ENCODE measurements around the gene OPCML. TPM values are rescaled to one million over a fixed set of nuclear protein-coding genes. Genes with fewer than 3 reads are reported as not detected.

OPCML gene
- total RNA-seq, 1 experiment from 2014 or later, result not detected

DNA sequence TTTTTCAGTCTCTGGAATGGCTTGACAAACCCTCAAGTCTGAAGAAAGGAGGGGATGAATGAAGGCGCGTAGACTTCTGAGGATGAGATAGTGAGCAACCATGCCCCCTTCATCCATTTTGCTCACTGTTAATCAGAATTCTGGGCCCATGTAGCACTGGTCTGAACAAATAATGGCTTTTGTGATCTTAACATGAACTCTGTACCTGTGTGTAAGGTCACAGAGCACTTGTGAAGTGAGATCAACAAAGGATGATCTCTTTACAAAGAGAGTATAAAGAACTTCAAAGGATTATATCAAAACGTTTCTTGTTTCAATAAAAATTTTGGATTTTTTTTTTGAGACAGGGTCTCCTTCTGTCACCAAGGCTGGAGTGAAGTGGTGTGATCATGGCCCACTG lies 976.7 kb downstream of the OPCML start:
- no peak for DNase-seq
- Histone ChIP-seq H3K4me1 (replicated peaks; ENCODE audit: insufficient read depth) (no peaks in the 10 kb centered on the region), H3K36me3 (ENCODE audit: low read depth) (no peaks in the 10 kb centered on the region), H3K9me2 (ENCODE audit: insufficient read depth) (no peaks in the 10 kb centered on the region), H3K9me3 (ENCODE audit: insufficient read depth, low read depth) (no peaks in the 10 kb centered on the region), H3K4me2 (no peak overlapping the region), H2AFZ (no peak overlapping the region), H3K27me3 (ENCODE audit: insufficient read depth, low read depth) (no peaks in the 10 kb centered on the region), H3K79me2 (ENCODE audit: low read depth) (no peaks in the 10 kb centered on the region), H3K27ac (no peak overlapping the region), H4K20me1 (ENCODE audit: insufficient read depth) (no peaks in the 10 kb centered on the region; the same call in 1 of the 2 replicates), H3K4me3 (no peak overlapping the region), H3F3A (ENCODE audit: insufficient read depth, low read depth) (no peaks in the 10 kb centered on the region)
- ChIA-PET CTCF (no interaction called here), POLR2A (ENCODE audit: unreplicated experiment) (no interaction called here)
- intact Hi-C loops (cut with micrococcal nuclease; ENCODE audit: unreplicated experiment), result no loop called here
- no TSS peak for BruUV-seq (replicated peaks)
- no peak for TF ChIP-seq EZH2 (IDR thresholded peaks at IDR 0.05; ENCODE audit: low read depth)
- TF ChIP-seq, protein P1, sequence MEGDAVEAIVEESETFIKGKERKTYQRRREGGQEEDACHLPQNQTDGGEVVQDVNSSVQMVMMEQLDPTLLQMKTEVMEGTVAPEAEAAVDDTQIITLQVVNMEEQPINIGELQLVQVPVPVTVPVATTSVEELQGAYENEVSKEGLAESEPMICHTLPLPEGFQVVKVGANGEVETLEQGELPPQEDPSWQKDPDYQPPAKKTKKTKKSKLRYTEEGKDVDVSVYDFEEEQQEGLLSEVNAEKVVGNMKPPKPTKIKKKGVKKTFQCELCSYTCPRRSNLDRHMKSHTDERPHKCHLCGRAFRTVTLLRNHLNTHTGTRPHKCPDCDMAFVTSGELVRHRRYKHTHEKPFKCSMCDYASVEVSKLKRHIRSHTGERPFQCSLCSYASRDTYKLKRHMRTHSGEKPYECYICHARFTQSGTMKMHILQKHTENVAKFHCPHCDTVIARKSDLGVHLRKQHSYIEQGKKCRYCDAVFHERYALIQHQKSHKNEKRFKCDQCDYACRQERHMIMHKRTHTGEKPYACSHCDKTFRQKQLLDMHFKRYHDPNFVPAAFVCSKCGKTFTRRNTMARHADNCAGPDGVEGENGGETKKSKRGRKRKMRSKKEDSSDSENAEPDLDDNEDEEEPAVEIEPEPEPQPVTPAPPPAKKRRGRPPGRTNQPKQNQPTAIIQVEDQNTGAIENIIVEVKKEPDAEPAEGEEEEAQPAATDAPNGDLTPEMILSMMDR (conservative IDR thresholded peaks at IDR 0.05), result no peak

DNA sequence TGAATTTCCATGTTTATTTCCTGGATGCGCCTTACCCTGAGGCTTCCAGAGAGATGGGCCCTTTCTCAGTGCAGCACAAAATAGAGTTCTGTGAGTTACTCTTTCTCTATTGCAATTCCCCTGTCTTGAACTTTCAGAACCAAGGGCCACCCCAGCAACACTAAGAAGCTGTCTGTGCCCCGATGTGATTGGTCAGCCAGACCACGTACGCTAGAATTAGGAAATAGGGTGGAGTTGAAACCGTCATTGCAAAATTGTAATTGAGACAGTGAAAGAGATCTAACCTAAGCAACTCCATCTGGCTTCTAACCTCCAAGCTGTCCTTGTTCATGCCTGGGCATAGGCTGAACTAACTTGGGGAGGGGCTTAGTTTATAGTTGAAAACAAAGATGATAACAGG lies 981.3 kb downstream of the OPCML start:
- DNase-seq, result no peak
- H2AFZ ChIP-seq, result no peak overlapping the region
- intact Hi-C loops (cut with micrococcal nuclease; ENCODE audit: unreplicated experiment), result no loop called here
- H3K4me1 ChIP-seq (replicated peaks; ENCODE audit: insufficient read depth), result no peaks in the 10 kb centered on the region
- POLR2A ChIA-PET (ENCODE audit: unreplicated experiment), result no interaction called here
- H3K4me2 ChIP-seq, result no peak overlapping the region
- no peaks in the 10 kb centered on the region for H3K36me3 ChIP-seq (ENCODE audit: low read depth)
- H3K9me2 ChIP-seq (ENCODE audit: insufficient read depth), result no peaks in the 10 kb centered on the region
- no peaks in the 10 kb centered on the region for H3K79me2 ChIP-seq (ENCODE audit: low read depth)
- CTCF ChIA-PET, result no interaction called here
- H3K9me3 ChIP-seq (ENCODE audit: insufficient read depth, low read depth), result no peaks in the 10 kb centered on the region
- TF ChIP-seq, protein P1 (conservative IDR thresholded peaks at IDR 0.05), result no peak
- no peak for TF ChIP-seq EZH2 (IDR thresholded peaks at IDR 0.05; ENCODE audit: low read depth)
- no TSS peak for BruUV-seq (replicated peaks)
- H3K27me3 ChIP-seq (ENCODE audit: insufficient read depth, low read depth), result no peaks in the 10 kb centered on the region
- no peaks in the 10 kb centered on the region for H4K20me1 ChIP-seq (ENCODE audit: insufficient read depth)
- no peak overlapping the region for H3K27ac ChIP-seq
- H3F3A ChIP-seq (ENCODE audit: insufficient read depth, low read depth), result no peaks in the 10 kb centered on the region
- no peak overlapping the region for H3K4me3 ChIP-seq

DNA sequence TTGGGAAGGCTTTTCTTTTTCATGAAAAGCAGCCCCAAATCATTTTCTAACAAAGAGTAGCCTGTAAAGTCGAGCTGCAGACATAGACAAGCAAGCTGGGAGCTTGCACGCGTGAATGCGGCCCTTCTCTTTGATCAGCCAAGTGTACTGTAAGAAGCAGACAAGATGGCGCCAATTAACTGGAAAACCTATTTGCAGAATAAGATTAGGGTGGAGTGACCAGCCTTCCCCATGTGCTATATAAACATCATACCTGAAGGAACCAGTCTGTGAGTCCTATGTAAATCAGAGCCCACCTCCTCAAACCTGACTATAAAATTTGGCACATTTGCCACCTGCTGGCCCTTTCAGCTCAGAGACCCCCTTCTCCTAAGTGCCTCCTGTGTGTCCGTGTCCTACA lies 982.7 kb downstream of the OPCML start:
- no peaks in the 10 kb centered on the region for H3K36me3 ChIP-seq (ENCODE audit: low read depth)
- POLR2A ChIA-PET (ENCODE audit: unreplicated experiment), result no interaction called here
- no peaks in the 10 kb centered on the region for H3K9me3 ChIP-seq (ENCODE audit: insufficient read depth, low read depth)
- BruUV-seq (replicated peaks), result no TSS peak
- H3K4me2 ChIP-seq, result no peak overlapping the region
- H3K27ac ChIP-seq, result no peak overlapping the region
- H3K79me2 ChIP-seq (ENCODE audit: low read depth), result no peaks in the 10 kb centered on the region
- no peak overlapping the region for H3K4me3 ChIP-seq
- DNase-seq, result no peak
- intact Hi-C loops (cut with micrococcal nuclease; ENCODE audit: unreplicated experiment), result no loop called here
- CTCF ChIA-PET, result no interaction called here
- no peak for TF ChIP-seq EZH2 (IDR thresholded peaks at IDR 0.05; ENCODE audit: low read depth)
- TF ChIP-seq, protein P1 (conservative IDR thresholded peaks at IDR 0.05), result no peak
- no peaks in the 10 kb centered on the region for H3K9me2 ChIP-seq (ENCODE audit: insufficient read depth)
- H2AFZ ChIP-seq, result no peak overlapping the region
- H3F3A ChIP-seq (ENCODE audit: insufficient read depth, low read depth), result no peaks in the 10 kb centered on the region
- no peaks in the 10 kb centered on the region for H4K20me1 ChIP-seq (ENCODE audit: insufficient read depth)
- no peaks in the 10 kb centered on the region for H3K4me1 ChIP-seq (replicated peaks; ENCODE audit: insufficient read depth)
- no peaks in the 10 kb centered on the region for H3K27me3 ChIP-seq (ENCODE audit: insufficient read depth, low read depth)

All from PC-9 (cell line).